ENCODE data around the gene ACMSD. TPM values are rescaled to one million over a fixed set of nuclear protein-coding genes. Genes with fewer than 3 reads are reported as not detected.

Gene ACMSD
- total and polyA plus RNA-seq, 10 of the 15 experiments (the other 5 are each of a cell fraction or from before 2014, with no cell fraction given), result 0.08 TPM; not detected in 9

DNA sequence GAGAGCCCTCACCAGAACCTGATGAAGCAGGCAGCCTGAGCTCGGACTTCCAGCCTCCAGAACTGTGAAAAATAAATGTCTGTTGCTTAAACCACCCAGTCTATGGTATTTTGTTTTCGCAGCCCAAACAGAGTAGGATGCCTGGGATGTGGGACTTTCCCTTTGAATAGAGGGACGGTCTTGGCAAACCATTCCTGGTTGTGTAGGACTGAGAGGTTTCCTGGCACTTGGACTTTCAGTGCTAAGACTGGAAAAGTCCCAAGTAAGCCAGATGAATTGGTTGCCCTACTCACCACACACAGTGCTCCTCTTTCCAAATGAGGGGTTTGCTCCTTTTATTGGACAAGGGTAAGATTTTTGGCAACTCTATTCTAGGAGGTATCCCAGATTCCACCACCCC lies 46.8 kb upstream of the ACMSD start:
- H3K36me3 ChIP-seq (ENCODE audit: control insufficient read depth in 2 of 2, insufficient read depth in 2 of 2, low read length in 1 of 2), result no peaks in the 10 kb centered on the region
- DNase-seq (ENCODE audit: low read depth, low spot score), result no peak
- POLR2A ChIA-PET, result no interaction called here
- no peak for ATAC-seq
- SMC1A ChIA-PET (ENCODE audit: uncharacterized antibody, unreplicated experiment), result no interaction called here
- H3K9me3 ChIP-seq (replicated peaks; ENCODE audit: control insufficient read depth, insufficient read depth, low read length), result no peaks in the 10 kb centered on the region; the same call in 2 of the 3 replicates
- CTCF ChIA-PET, result no interaction called here
- H4K20me1 ChIP-seq (ENCODE audit: control insufficient read depth, insufficient read depth), result no peaks in the 10 kb centered on the region
- no peaks in the 10 kb centered on the region for H3K4me1 ChIP-seq (ENCODE audit: control insufficient read depth, insufficient read depth, low read length)
- RAD21 ChIA-PET (ENCODE audit: unreplicated experiment), result no interaction called here
- H2AFZ ChIP-seq (ENCODE audit: control insufficient read depth, low read depth, low read length), result no peak overlapping the region
- no peak overlapping the region for H3K27ac ChIP-seq (ENCODE audit: control insufficient read depth, insufficient read depth)
- no TSS peak for BruUV-seq (replicated peaks)
- 28% methylated on average over 3 of the region's 3 CpGs for WGBS (ENCODE audit: insufficient coverage, insufficient replicate concordance, low lambda C conversion rate, missing lambda C conversion rate)
- no peaks in the 10 kb centered on the region; a peak in 1 of 4 replicates for H3K27me3 ChIP-seq (replicated peaks in 1 of 2; ENCODE audit: control insufficient read depth in 2 of 2, insufficient read depth in 2 of 2, low read length in 1 of 2)
- in situ Hi-C loops (cut with MboI), result no loop called here
- no peak for TF ChIP-seq YY1 (IDR thresholded peaks at IDR 0.05; ENCODE audit: low read depth, low read length)
- TF ChIP-seq, protein P1, sequence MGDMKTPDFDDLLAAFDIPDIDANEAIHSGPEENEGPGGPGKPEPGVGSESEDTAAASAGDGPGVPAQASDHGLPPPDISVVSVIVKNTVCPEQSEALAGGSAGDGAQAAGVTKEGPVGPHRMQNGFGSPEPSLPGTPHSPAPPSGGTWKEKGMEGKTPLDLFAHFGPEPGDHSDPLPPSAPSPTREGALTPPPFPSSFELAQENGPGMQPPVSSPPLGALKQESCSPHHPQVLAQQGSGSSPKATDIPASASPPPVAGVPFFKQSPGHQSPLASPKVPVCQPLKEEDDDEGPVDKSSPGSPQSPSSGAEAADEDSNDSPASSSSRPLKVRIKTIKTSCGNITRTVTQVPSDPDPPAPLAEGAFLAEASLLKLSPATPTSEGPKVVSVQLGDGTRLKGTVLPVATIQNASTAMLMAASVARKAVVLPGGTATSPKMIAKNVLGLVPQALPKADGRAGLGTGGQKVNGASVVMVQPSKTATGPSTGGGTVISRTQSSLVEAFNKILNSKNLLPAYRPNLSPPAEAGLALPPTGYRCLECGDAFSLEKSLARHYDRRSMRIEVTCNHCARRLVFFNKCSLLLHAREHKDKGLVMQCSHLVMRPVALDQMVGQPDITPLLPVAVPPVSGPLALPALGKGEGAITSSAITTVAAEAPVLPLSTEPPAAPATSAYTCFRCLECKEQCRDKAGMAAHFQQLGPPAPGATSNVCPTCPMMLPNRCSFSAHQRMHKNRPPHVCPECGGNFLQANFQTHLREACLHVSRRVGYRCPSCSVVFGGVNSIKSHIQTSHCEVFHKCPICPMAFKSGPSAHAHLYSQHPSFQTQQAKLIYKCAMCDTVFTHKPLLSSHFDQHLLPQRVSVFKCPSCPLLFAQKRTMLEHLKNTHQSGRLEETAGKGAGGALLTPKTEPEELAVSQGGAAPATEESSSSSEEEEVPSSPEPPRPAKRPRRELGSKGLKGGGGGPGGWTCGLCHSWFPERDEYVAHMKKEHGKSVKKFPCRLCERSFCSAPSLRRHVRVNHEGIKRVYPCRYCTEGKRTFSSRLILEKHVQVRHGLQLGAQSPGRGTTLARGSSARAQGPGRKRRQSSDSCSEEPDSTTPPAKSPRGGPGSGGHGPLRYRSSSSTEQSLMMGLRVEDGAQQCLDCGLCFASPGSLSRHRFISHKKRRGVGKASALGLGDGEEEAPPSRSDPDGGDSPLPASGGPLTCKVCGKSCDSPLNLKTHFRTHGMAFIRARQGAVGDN (IDR thresholded peaks at IDR 0.05), result no peak
- TF ChIP-seq NFYB (IDR thresholded peaks at IDR 0.05; ENCODE audit: insufficient read depth, low read depth, low read length), result no peak
- TF ChIP-seq, protein P2, sequence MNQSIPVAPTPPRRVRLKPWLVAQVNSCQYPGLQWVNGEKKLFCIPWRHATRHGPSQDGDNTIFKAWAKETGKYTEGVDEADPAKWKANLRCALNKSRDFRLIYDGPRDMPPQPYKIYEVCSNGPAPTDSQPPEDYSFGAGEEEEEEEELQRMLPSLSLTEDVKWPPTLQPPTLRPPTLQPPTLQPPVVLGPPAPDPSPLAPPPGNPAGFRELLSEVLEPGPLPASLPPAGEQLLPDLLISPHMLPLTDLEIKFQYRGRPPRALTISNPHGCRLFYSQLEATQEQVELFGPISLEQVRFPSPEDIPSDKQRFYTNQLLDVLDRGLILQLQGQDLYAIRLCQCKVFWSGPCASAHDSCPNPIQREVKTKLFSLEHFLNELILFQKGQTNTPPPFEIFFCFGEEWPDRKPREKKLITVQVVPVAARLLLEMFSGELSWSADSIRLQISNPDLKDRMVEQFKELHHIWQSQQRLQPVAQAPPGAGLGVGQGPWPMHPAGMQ (IDR thresholded peaks at IDR 0.05; ENCODE audit: borderline replicate concordance), result no peak
- TF ChIP-seq EGR1 (IDR thresholded peaks at IDR 0.05; ENCODE audit: borderline replicate concordance in 1 of 2, low read depth in 2 of 2, low read length in 2 of 2), result no peak
- no peak for TF ChIP-seq POU2F2 (IDR thresholded peaks at IDR 0.05; ENCODE audit: borderline replicate concordance, low read depth, low read length)
- TF ChIP-seq JUNB (IDR thresholded peaks at IDR 0.05), result no peak
- no peak for TF ChIP-seq IKZF1 (conservative IDR thresholded peaks at IDR 0.05)
- H3K4me3 ChIP-seq, result no peak overlapping the region
- H3K4me2 ChIP-seq (ENCODE audit: control insufficient read depth, insufficient read depth), result no peak overlapping the region
- no peak overlapping the region for H3K9ac ChIP-seq (ENCODE audit: control insufficient read depth, insufficient read depth, low read length)
- H3K79me2 ChIP-seq (ENCODE audit: control insufficient read depth, insufficient read depth, low read length), result no peaks in the 10 kb centered on the region
- FAIRE-seq, result no peak
- intact Hi-C loops (cut with micrococcal nuclease; ENCODE audit: unreplicated experiment), result no loop called here

All from GM12878 (cell line).